ENCODE data around the gene EXOC6B.

The EXOC6B gene

DNA sequence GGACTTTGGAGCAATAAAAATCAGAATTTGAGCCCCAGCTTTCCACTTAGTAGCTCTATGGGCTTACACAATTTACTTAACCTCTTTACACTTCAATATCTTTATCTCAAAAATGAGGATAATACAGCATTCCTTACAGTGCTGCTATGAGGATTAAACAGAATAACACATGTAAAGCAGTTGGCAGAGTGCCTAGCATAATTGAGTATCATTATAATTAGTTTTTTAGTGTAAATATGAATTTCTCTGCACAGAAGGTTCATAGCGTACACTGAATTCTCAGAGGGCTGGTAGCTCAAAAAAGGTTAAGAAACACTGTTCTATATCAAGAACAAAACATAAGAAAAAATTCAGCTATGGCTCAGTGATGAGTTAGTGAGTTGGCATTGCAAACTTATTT is 487.8 kb downstream of the EXOC6B start:
- no peak for DNase-seq

DNA sequence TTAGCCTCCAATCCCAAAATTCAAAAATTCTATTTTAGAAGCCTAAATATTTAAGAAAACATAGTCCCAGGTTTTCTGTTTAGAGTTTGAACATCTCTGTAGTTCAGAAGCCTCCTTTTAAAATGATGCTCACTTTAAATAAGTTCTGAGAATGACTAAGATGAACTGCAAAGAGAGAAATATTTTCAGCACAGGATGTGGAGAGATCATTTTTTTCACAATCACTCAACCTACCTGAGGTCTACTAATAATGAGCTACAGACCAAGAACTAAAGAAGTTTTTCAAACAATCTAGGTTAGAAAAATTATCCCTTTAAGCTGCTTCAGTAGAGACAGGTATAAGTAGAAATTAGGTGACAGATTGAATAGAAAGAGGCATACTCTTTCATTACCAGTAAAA is 493.1 kb downstream of the EXOC6B start:
- DNase-seq: no peak

DNA sequence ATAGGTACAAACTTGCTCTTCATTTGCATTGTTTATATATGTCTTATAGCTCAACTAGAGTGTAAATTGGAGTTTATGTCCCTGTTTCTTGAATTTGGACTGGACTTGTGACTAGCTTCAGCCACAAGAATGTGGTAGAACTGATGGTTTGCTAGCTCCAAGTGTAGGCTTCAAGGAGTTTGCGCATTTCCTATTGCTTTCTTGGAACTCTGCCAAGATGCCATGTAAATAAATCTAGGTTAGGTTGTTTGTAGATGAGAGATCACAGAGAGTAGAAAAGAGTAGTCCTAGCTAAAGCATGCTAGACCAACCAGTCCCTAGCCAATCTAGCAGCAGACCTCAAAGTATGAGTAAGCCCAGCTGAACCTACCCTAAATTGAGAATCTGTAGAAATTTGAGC is 495.2 kb downstream of the EXOC6B start:
- DNase-seq: no peak

DNA sequence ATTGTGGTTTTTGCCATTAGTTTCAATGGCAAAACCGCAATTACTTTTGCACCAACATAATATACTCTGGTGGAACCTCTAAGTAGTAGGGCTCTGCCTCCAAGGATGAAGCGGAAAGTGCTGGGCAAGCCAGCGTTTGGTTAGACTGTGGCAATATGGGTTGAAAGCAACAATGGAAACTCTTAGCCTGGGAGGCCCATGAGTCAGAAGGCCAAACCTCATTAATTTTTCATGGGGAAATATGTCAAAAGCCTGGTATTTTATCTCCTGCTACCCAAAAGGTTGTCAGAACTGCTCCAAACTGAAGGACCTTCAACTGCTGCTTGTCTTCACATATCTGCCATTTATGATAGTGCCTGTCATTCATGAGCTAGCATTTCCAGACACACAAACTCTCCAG is 499.1 kb downstream of the EXOC6B start:
- no peak for DNase-seq

DNA sequence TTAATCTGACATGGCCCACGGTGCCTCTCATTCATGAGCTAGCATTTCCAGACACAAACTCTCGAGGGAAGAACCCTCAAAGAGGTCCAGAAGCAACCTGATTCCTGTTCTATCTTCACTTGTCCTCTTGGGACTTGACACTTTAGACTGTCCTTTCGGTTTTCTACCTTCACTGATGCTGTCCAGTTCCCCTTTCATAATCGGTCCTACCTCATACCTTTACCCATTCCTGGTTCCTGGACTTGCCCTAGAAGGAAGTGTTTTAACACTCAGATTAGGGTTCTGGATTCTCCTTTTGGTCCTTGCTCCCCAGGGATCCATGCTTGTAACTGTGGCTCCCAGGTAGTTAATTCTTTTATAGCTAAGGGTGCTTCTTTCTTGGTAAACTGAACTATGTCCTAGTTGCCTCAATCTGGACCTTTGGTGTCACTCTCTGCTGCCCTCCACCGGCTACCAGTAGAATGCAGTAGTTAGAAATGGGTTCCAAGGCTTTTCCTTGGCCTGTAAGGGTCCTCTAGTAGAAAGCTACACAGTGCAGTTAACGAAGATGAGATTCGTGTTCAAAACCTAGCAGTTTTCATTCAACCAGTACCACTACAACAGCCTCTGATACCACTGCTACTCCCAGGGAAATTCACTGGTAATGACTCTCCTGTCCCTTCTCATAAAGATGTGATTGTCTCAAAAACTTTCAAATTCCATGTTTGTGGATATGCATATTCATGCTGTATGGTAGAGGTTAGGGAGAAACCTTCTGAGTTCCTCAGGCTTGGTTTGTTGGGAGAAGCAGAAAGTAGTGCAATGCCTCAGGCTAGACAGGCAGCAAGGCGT is 500.0 kb downstream of the EXOC6B start:
- DNase-seq: no peak

DNA sequence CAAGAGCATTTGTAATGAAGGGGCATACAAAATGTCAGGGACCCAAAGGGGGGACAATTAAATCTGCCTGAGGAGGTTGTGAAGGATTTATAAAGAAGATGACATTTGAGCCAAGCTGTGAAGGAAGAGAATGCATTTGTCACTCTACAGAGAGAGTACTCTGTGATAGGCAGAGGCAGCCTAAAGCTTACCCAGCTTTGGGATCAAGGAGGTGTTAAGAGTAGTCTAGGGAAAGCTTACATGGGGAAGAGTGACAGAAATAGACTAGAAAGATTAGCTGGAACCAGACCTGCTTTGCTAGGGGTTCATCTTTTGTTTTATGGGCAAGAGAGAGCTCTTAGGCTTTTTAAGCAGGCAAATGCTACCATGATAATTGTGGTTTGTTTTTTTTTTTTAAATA is 509.1 kb downstream of the EXOC6B start:
- no peak for DNase-seq

DNA sequence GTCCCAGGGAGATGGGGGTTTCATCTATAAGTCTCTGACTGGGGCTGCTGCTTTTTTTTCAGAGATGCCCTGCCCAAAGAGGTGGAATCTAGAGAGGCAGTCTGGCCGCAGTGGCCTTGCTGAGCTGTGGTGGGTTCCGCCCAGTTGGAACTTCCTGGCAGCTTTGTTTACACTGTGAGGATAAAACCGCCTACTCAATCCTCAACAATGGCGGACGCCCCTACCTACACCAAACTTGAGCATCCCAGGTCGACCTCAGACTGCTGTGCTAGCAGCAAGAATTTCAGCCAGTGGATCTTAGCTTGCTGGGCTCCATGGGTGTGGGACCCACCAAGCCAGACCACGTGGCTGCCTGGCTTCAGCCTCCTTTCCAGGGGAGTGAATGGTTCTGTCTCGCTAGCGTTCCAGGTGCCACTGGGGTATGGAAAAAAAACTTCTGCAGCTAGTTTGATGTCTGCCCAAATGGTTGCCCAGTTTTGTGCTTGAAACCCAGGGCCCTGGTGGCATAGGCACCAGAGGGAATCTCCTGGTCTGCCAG is 525.6 kb downstream of the EXOC6B start:
- no peak for DNase-seq

DNA sequence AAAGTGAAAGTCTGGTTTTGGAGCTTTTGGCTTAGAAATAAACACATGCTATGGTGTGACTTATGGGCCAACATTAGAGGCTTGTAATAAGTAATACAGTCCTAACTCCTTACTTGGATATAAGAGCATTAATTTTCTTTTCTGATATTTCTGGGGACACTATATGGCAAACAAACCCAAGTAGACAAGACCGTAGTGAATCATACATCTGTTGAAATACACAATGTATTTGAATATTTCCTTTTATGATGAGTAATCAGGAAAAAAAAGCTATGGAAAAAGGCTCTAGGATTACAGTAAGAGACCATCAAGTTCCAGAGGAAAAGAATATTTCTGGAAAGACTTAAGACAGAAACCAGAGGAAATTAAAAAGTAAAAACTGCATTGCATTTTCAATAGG is 532.2 kb downstream of the EXOC6B start:
- no peak for DNase-seq

DNA sequence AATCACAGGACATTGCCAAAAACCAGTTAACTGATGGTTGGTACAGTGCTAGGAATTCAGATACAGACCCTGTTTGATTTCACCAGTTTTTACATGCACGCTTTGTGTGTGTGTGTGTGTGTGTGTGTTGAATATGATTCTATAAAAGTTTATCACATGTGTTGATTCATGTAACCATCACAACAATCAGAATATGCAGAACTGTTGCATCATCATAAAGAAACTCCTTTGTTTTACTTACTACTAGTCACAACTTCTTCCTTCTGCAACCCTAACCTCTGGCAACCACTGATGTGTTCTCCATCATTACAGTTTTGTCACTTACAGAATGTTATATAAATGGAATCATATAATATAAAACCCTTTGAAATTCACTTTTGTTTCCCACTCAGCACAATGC is 533.4 kb downstream of the EXOC6B start:
- no peak for DNase-seq

DNA sequence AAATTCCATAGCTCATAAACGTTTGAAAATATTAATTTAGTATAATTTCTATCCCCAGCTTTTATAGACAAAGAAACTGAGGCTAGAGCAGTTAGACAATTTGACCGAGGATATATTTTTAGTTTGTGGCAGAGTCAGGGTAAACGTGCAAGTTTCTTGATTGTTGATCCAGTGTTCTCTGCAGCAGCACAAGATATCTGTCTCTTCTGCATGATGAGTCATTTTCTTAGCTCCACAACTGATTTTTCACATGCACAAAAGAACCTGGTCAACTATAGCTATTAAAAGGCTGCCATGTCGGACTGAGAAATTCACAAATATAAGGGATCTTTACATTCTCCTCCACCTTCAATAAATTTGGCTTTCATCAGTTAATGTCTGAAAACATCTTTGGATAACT is 534.8 kb downstream of the EXOC6B start:
- DNase-seq: no peak

DNA sequence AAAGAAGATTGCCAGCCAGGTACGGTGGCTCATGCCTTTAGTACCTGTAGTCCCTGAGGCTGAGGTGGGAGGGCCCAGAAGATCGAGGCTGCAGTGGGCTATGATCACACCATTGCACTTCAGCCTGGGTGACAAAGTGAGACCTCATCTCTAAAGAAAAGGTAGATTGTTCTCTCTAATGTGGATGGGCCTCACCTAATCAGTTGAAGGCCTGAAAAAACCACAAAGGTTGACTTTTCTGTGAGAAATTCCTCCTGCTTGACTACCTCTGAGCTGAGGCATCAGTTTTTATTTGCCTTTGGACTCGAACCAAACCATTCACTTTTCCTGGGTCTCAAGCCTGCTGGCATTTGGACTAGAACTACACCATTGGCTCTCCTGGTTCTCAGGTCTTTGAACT is 536.1 kb downstream of the EXOC6B start:
- DNase-seq: no peak

DNA sequence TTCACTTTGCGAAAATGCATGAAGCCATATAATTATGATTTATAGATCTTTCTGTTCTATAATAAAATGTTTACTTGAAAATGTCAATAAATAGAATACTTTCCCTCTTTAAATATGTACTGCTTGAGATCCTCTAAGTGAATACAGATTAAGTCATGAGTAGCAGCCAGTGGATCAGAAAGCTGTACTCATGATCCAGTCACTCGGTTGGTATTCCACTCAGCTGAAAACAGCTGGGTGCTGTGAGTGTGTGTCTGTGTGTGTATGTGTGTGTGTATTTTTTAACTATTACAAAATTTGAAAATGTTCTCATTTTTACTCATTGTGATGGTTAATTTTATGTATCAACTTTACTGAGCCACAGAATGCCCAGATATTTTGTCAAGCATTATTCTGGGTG is 536.5 kb downstream of the EXOC6B start:
- no peak for DNase-seq

DNA sequence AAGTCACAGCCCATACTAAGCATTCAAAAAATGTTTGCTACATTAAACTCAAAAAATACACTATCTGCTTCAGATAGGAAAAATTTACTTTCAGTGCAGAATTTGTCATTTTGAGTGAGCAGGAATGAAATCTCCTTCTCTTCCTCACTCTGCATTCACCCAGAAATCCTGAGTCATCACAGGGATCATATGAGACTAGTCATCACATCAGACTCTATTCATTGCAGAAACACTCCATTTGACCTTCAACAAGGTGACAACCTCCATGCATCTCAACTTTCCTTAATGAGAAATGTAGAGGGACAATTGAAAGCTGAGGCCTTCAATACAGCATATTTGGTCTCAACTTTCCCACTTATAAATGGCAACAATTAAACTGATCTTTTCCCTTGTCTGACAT is 547.8 kb downstream of the EXOC6B start:
- DNase-seq: no peak

DNA sequence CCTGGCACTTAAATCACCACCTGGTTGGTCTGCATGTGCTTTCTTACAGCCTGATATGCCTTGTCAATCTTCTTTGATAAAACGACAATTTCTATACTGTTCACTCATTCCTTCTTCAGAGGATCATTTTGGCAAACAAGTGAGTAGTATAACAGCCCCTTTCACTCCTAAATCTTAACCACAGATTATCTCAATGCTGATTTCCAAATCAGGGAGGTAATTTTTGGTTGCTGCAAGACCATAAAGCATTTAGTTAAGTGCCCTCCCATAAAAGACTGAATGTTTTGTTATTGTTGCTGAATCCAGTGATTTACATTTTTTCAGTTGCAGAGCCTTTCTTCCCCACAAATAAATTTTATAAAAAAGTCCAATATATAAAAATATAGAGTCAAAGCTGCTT is 549.0 kb downstream of the EXOC6B start:
- no peak for DNase-seq

DNA sequence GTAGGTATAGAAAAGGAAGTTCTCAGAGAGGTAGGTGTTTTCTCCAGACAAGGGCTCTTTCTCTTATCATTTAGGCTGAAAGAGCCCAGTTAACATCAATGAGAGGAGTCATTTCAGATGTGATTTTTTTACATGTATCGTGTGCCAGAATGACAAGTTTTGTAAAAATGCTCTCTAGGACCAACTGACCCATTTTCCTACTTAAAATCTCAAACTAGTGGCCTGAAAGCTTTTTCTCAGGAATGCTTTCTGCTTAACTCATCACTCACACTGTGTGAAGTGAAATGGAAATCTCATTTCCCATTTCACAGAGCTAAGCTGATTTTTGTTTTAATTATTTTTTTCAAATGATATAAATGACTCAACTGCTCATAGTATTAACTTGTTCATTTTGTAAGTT is 549.5 kb downstream of the EXOC6B start:
- no peak for DNase-seq

DNA sequence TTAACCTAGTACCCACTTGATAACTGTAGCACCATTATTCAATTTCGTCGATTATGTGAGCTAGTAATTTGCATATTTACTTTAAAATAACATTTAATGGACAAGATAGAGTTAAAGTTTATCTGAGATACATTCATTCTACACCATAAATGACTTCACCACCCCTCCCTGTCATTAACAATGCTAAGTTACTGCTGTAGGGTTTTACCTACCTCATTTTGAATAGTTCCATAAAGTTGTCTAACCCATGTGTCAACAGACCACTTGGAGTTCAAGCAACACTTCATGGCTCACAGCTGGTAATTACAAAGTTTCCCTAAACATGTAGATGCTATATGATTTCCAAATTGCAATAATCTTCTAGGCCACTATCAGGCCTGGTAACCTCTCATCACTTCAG is 550.7 kb downstream of the EXOC6B start:
- no peak for DNase-seq

DNA sequence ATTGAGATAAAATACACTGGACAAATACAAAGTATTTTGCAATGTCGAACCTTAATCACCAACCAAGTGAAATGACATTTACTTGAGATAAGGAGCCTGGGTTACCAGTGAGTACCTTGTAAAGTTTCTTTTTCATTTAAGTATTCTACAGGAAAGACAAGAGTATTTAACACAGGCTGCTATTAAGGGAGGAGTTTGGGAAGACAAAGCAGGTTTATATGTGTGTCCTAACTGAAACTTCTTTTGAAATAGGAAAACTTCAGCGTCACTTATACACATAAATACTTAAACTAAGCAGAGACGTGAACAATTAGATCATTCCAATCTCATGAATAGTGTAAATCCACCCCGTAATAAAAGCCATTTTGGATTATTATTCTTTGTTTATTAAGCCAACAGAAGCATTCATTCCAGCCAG is 551.4 kb downstream of the EXOC6B start:
- no peak for DNase-seq

DNA sequence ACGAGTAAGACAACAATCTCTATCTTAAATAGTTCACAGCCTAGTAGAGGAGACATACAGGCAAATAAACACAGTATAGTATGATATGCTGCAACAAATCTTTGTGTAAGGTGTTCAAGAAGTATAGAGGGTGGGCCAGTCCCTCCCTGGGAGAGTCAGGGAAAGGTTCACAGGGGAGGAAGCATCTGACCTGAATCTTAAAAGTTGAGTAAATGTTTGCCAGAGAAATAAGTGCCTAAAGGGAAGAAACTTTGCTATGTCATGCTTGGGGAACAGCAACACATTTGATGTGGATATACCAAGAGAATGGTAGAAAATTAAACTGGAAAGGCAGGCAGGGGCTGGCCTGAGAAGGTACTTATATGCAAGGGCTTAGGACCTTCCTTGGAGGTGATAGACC is 552.4 kb downstream of the EXOC6B start:
- DNase-seq: no peak

DNA sequence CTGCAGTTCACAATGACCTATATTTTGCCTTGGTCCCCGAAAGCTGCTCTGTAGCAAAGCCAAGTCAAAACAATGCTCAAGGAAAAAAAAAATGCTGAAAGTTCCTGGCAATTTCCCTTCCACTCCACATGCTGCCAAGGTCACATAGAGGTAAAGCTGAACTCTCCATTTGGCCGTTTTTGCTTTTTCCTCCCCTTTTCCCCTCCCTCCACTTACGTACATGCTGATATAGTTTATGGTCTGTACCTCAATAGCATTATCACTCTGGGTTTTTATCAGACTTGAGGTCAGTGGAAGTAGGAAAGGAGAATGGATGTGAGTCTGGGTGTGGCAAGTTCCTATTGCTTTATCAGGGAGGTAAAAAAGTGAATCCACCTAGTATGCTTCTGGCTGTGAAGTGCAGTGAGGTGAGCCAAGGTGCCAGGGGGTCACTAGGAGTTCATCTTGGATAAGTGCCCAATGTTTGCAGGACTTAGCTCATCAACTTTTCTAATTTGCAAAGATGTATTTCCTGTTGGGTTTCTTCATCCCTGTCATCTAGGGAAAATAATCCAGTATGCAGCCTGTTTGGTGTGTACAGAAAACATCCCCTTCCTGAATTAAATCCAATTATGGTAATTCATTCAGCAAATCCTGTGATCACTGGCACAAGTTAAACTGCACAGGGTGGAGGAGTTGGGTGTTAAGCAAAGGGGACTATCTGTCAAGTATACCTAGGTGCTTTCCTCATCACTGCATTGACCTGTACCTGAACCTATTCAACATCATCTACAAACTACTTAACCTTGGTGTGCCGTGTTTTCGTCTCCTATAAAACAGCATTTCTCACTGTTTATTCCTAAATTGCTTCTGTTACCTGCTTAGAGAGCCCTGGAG is 553.8 kb downstream of the EXOC6B start:
- no peak for DNase-seq

DNA sequence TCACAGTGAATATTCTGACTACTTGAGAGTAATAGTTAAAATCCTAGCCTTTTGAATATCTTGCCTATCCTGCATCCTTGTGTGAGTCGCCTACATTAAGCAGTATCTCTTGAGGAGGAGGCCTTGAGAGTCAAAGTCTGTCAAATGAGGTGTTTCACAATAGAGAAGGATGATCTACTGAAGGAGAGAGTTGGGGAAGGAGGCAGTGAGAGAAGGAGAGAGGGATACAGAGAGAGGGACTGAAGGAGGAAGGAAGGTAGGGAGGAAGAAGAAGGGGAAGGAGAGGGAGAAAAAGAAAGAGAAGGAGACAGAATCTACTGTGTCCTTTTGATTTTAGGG is 554.6 kb downstream of the EXOC6B start:
- DNase-seq: no peak

DNA sequence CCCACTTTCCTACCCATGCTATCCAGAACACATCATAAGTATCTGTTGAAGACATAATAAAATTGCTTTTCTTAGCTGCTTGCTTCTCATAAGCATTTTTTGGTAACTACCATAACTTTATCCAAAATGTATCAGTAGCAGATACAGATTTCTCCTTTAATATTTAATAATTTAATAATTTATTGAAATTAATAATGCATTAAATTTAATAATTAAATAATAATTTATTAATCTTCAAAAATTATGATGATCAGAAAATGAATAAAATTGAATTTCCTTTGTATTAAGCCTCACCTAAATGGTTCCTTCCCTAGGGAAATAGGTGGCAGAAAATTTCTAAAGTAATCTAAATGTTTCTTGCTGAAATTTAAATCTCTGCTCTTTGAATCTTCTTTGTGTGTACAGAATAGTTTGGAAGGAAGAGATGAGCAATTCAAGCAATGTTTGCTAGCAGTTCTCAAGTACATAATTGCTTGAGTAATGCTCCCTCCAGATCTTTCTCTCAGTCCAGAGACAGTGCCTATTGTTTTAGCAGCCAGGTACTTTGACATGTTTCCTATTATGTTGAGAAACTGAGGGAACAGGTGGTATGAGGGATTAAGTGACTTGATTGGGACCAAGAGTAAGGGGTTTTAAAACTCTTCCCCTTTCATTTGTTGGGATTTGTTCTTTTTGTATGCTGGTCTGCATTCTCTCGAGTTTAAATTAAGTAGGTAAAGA is 555.1 kb downstream of the EXOC6B start:
- no peak for DNase-seq

DNA sequence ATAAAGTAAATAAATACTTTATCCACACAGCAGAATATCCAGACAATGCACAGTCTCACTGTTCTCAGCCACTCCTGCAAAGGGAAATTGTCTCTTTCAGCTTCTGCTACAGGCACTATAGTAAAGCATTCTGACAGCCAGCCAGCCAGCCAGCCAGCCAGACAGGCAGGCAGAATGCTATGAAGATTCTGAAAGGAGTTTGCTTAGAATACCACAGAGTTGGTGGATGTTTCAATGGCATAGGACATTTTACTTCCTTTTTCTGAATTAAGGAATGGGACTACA is 562.1 kb downstream of the EXOC6B start:
- DNase-seq: no peak

DNA sequence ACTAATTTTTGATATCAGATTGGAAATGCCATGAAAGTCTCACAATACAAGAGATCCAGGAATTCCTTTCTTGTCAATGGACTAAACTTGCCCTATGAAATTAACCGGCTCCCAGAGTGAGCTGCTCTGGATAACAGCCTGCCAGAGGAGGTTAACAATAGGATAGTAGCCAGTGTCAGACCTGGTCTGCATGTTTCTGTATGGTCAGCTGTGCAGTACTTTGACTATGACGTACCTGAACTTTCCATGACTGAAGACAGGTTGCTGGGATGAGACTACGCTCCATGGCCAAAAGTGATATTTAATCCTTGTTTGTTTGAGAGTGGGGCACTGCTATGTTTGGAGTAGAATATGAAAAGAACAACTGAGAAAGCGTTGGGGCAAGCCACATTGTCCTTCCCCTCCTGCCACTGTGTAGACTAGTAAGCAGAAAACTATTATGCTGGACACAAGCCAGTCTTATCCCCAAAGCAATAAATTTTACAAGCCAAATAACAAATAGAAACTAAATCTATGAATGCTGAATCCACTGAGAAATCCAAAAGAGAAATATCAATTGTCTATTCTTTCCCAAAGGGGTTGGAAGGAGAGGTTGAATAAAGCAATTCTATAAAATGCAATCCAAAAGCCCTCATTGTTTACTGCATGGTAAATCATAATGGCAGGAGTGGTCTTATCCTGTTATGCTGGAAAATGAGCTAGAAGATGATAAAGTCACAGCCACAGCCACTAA is 562.6 kb downstream of the EXOC6B start:
- no peak for DNase-seq

All from activated CD4-positive, alpha-beta T cell treated with anti-CD3 and anti-CD28 coated beads, Interleukin-2, amount 50 U/mL, for 4 hours (primary cell).